ENCODE data around the gene AADAC.
"Not testable (repeated sequence)": the region's sequence is repeated elsewhere in the genome, so short reads cannot be mapped to it uniquely, and the experiment has no call there.

AADAC gene
- total RNA-seq: 0 to 0.05 (median 0) reads per million in 3 experiments

- DNase-seq: no peak
Measured at GRCh38 chr3:151813799-151814198, at the start of gene AADAC. TSS of gene AADAC (plus strand) at chr3:151814116. CDS start at chr3:151814163, 47 bp downstream.

GRCh38 chr3:151764699-151765098 lies 49.2 kb upstream of the AADAC start:
- not testable (repeated sequence) for DNase-seq

DNA sequence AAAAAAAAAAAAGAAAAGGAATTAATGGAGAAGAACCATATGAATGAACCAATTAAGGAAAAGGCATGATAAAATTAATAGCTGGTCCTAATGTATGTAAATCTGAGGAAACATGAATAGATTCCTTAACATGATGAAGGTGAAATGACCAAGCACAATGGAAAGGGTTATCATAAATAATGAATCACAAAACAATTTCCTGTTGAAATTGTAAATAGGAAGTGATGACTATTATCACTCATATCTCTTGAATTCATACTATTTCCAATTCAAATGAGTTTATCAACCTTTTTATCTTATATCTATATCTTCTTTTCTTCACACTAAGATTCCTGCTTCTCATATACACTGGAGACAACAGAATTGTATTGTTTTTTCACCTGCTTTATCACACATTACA lies 48.2 kb upstream of the AADAC start:
- no peak for DNase-seq

GRCh38 chr3:151766454-151766853 lies 47.5 kb upstream of the AADAC start:
- no peak for DNase-seq

- no peak for DNase-seq
Measured at GRCh38 chr3:151768393-151768930, 45.5 kb upstream of the AADAC start.

- DNase-seq: no peak
Measured at GRCh38 chr3:151769175-151769574, 44.7 kb upstream of the AADAC start.

DNA sequence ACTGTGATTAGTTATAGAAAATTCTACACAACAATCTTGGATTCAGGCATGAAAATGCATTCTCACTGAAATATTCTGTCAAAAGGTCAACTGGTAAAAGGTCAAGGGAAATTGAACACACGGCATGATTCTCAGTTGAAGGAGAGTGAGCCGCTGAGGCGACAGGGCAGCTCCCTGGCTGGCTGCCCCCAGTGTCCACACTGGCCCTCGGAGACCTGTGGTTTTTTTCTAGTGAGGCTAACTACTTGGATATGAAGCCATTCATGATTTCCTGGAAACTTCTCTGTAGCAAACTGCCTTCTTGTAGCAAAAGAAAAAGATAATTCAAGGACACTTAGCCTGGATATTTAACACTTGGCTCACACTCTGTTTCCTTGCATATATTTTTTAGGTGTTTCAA lies 43.0 kb upstream of the AADAC start:
- DNase-seq: no peak

DNA sequence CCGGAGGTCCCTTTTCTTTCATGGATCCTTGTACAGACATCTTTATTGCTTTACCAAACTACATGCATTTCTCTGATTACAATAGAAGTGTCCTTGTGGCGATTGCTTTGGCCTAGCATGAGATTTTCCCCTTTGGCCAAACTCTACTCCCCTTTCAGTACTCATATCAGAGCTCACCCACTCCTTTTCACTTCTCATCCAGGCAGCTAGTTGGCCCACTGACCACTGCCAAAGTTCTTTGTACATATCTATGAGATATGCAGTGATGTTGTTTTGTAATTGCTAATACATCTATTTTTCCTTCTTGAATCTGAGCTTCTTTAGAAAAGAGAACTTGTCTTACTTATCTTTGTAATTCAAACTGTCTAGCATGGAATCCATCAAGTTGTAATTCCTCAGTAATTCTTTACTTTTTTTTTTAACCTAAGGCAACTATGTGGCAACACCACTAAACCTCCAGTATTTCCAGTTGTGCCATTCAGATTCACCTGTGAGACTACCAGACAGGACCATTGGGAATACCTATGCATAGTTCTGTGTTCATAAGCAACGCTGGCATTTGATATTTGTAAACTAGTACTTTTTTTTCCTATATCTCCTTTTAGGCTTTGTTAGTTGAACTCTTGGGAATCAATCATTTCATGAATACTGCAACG lies 41.0 kb upstream of the AADAC start:
- DNase-seq: no peak

GRCh38 chr3:151774235-151774634 lies 39.7 kb upstream of the AADAC start:
- DNase-seq: no peak

GRCh38 chr3:151774910-151775309 lies 39.0 kb upstream of the AADAC start:
- DNase-seq: no peak

DNA sequence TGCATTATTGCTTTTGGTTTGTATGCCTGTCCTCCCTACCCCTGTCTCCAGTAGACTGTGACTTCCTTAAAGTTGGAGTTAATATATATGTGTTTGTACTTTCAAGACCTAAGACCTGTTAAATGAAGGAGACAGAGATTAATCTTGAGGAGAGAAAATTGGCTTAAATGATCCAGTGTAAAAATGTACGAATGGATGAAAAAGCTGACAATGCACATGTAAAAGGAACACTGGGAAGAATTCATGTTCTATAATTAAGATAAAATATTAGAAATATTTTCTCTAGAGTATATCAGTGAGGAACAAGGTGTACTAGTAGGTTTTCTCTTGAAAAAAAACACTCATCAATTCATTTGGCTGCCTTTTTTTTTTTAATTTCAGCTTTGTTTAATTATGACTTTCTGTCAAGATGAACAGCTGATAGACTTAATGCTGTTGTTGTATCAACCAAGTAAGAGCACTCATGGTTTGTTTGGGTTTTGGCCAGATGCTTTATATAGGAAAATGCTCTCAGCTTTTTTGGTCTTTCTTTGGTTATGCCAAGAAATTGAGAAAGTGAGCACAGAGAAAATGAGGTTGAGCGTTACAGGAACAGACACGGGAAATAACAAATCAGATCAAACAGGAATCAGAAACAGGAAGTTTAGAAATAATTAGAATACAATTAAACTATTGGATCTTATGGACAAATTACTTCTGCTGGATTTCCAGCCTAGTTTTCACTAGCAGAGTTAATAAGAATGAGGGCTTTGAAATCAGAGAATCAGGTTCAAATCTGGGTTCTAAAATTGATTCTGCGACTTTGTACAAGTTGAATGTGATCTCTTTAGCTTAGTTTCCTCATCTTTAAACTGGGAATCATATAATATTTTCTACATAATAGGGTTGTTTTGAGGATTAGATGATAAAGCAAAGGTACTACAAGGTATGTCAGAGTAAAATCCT lies 38.3 kb upstream of the AADAC start:
- no peak for DNase-seq

GRCh38 chr3:151776259-151776740 lies 37.6 kb upstream of the AADAC start:
- no peak for DNase-seq

- DNase-seq: no peak
Measured at GRCh38 chr3:151777880-151778279, 36.0 kb upstream of the AADAC start.

DNA sequence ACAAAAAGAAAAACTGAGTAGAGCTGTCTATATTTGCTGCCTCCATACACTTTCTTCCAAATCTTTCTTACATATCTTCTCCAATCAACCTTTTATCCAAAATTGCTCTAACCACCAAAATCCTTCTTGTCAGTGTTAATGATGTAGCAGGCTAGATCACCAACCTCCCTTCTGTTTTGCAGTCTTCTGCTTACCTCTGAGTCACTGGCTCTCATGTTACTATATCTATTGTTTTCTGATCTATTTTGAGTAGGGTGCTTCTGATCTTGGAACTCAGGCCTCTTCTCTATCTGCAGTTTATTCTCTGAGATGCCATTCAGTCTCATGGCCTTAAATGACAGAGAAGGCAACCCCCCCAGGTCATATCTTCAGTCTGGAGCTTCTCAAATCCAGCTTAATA lies 26.3 kb upstream of the AADAC start:
- DNase-seq: no peak

DNA sequence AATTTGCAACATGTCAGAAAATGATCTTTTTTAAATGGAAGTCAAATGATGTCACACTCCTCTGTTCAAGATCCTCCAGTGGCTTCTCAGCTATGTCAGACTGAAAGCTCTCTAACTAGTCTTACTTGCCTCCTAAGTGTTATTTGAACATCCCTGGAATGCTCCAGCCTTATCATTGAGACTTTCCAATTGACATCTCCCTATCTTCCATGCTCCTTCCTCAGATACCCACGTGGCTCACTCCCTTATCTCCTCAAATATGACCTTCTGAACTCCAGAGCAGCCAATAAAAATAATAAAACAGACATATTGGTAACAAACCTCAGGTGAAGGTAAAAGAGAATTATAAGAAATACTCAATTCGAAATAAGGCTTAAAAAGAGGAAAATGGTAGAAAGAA lies 25.5 kb upstream of the AADAC start:
- no peak for DNase-seq

- no peak for DNase-seq
Measured at GRCh38 chr3:151789853-151790463, 24.0 kb upstream of the AADAC start.

GRCh38 chr3:151790763-151791162 lies 23.2 kb upstream of the AADAC start:
- not testable (repeated sequence) for DNase-seq

GRCh38 chr3:151792411-151792810 lies 21.5 kb upstream of the AADAC start:
- DNase-seq: no peak

- DNase-seq: no peak
Measured at GRCh38 chr3:151793636-151794035, 20.3 kb upstream of the AADAC start.

- DNase-seq: no peak
Measured at GRCh38 chr3:151794080-151794479, 19.8 kb upstream of the AADAC start.

DNA sequence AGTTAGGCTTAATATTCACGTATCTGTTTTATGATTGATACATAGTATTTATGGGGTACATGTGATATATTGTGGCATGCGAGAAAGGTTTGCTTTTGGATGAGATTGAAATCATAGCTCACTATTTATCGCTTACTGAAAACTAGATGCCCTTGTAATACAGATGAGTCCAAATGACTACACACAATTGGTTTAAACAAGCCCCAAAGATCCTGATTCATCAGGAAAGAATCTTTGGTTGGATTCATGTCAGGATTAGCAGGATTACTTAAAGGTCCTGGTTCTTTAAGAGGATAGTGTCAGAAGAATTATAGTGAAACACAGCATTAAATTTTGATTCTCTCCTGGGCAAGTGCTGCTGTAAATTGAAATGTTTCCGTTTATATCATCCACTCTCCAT lies 18.6 kb upstream of the AADAC start:
- DNase-seq: no peak

GRCh38 chr3:151796105-151796680 lies 17.7 kb upstream of the AADAC start:
- no peak for DNase-seq

GRCh38 chr3:151798466-151798865 lies 15.4 kb upstream of the AADAC start:
- DNase-seq: no peak
